GM18519 (cell line): ENCODE results near the gene METTL22.

Experiments
- ATAC-seq: cut with Tn5 transposase; IDR thresholded peaks from one replicate; pipeline ENCODE4 v1.9.1; 2021; ENCODE audit warnings: mild to moderate bottlenecking, moderate library complexity; ENCODE audit not compliant: unreplicated experiment, low FRiP score

METTL22 gene

DNA sequence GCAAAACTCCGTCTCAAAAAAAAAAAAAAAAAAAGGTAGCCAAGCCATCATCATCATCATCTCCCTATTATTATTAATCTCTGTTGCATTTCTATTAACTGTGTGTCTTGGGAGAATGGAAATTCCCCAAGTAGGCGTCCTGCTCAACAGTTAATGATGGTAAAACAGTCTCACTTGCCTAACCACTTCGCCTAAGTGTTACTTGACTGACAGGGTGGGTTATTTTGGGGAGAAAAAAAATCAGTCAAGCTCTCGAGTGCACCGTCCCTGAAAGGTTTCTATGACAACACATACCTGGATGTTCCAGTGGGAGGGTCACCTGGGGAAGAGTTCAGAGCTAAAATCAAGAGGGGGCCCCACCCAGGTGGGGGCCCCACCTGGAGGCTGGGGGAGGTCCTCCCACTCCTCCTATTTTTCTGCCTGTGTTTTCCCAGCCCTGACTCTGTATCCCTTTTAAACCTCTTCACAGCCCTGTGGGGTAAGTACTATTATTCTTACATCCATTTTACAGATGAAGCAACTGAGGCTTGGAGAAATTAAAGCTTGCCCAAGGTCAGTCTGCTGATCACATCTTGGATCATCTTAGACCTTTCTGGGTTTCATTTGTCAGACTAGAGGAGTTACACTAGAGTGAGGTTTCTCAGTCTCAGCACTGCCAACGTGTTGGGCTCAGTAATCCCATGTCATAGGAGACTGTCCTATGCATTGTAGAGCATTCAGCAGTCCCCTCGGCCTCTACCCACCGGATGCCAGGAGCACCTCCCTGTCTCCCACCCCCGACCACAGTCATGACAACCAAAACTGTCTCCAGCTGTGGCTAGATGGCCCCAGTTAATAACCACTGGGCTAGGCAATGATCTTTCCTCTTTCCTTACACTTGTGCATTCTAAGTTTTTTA is 41.9 kb downstream of the METTL22 start:
- ATAC-seq, result no peak

DNA sequence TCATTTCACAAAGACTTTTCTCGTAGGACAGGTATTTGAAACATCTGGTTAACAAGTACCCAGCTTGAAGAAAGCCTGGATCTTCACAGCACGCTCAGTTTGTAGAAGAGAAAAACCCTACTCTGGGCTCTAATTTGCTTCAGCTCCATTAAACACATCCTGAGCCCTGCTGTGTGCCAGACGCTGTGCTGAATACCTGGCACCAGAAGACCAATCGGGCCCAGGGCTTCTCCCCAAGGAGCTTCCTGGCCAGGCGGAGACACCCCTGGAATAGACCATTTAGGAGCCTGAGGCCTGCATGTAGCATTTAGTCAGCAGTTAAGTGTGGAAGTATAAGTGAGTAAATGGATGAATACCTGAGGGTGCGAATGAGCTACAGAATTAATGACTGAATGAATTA is 44.0 kb downstream of the METTL22 start:
- ATAC-seq, result no peak

DNA sequence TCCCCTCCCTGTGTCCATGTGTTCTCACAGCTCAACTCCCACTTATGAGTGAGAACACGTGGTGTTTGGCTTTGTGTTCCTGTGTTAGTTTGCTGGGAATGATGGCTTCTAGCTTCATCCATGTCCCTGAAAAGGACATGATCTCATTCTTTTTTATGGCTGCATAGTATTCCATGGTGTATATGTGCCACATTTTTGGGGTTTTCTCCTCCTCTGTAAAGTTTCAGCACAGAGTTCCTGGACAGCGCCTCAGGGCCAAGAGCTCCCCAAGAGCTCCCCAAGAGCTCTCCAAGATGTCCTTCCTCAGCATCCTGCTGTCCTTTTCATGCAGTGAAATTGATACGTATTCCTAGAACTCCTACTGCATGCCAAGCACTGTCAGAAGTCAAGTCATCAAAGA is 46.0 kb downstream of the METTL22 start:
- no peak for ATAC-seq

DNA sequence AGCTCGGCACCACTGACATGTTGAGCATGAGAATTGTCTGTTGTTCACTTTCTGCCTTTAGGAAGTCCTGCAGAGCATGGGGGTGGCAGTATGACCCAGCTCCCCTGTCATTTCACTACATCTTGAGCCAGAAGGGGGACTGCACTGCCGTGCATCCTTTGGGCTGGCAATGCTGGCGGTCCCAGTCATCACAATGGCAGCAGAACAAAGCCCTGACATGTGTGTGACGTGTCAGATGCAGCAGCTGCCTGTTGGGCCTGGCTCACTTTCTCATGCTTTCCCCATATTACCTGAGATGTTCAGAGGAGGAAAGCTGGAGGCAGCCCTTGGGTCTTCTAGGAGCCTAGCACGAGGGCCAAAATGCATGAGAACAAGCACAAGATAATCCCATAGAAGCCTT is 46.6 kb downstream of the METTL22 start:
- no peak for ATAC-seq

DNA sequence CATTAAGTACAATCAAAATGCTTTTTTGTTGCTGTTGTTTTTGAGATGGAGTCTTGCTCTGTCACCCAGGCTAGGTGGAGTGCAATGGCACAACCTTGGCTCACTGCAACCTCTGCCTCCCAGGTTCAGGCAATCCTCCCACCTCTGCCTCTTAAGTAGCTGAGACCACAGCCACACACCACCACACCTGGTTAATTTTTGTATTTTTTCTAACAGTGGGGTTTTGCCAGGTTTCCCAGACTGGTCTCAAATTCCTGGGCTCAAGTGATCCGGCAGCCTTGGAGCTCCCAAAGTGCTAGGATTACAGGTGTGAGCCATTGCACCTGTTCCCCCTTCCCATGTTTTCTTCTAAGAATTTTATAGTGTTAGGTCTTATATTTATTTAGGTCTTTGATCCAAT is 48.0 kb downstream of the METTL22 start:
- ATAC-seq, result no peak

DNA sequence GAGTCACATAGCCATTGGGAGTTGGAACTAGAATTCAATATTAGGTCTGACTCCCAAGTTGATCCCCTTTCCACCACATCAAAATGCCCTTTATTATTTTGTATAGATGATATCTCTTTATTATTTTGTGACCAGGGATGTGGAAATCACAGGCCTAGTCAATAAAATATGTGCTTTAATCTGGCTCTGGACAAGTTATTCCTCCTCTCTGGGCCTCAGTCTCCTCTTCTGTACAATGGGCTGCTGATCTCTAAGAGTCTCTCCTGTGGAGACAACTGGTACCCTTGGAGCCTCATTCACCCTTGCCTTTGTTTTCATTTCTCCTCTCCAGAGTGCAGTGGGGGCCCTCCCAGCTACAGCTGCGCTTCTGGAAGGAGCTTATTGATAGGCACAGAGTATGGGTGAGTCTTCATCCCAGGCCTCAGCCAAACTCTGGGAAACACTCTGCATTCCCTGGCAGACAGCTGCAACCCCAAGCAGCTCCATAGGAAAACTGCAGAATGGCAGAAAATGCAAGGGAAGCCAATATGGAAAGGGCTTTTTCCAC is 48.6 kb downstream of the METTL22 start:
- no peak for ATAC-seq

DNA sequence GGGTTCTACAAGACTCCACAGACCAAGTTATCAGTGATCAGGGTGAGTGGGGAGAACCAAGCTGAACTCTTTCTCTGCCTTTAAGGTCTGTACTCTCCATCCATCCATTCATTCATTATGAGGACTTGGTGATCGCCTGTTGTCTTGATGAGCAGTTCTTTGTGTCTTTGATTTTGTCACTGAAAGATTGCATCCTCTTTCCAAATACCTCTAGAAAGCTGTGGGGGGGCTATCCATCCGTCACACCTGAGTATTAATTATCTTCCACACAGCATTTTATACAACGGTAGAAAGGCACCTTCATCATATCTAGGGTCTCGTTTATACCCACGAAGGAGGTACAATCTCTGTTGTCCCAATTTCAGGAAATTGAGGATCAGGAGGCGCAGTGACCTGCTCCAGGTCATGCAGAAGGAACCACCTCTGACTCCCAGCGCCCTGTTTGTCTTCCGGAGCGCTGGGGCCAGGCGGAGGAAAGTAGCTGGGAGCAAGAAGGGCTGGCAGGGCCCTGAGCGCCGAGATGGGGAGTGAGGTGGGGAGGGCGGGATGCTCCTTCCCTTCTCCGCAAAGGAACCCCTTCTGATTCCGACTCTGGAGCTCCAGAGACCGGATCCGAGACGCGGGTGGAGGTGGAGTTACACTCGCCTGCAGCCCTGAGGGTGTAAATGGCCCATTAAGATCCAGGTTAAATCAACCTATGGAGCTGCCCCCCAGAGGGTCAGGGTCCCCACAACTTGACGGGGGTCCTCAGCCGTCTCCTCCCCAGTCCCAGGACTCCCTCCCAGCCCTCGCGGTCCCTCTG is 52.3 kb downstream of the METTL22 start:
- ATAC-seq, result peak; percentile 24

DNA sequence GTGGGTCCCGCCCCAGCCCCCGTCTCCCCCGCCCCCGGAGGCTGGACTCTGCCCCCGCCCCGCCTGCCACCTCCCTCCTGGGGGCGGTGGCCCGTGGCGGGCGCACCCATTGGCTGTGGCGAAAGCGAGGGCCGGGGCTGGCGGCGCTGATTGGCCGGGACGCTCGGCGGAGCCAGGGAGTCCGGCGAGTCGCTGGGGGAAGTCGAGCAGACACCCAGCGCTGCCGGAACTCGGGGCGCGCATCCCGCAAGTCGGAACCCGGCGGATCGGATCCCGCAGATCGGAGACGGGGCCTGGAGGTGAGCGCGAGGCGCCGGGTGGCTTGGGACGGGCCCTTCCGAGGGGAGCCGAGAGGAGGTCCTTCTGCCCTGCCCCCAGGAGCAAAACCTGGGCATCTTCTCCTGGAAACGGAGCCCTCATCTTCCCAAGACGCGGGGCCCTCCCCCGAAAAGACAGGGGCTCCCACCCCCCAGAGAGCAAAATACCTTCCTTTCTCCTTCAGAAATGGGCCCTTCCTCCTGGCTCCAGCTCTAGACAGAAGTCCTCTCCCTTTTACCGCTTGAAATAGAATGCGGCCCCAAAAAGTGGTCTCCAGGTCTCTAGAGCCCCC is 53.0 kb downstream of the METTL22 start, which contains the start of gene ABAT:
Gene ABAT, plus strand, starts transcription at position 205 of the 610 bp plus-strand sequence. CDS start 61,123 bp downstream, outside the sequence.
- ATAC-seq, result peak; percentile 100

DNA sequence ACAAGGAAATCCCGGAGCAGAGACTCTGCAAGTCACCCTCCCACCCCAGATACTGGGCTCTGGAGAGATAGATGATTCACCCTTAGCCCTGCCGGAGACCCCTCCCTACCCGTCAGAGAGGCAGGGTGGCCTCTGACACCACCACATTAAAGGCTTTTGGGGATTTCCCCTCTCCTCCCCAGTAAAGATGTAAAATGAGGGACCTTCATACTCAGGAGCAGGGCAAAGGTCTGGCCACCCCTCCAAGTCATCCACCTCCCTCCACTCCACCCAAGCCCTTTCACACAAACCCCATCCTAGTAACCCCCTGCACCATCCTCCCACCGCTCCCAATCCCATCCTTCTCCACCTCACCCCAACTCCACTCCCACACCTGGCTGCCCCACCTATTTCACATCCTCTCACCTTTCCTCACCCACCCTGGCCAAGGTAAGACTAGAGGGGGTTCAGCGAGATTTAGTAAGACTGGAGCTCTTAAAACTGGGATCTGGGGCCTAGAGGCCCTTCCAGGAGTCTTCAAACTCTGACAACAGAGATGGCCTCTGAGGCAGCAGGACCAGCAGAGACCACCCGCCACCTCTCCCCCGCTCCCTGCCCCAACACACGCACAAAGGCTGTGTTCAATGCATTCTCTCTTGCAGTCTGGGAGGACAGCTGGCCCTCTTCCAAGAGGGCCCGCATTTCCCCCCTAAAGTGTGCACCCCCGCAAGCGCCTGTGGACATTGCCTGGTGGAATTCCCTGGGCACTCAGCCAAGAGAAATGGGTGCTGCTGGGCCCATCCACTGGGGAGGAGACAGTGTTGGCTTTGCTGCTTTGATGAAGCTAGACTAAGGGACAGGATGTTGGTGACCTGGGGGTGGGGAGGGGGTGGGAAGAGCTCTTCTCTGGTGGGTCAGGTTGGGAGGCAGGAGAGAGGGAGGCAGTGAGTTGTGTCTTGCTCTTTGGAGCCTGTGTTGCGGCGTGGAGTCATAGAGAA is 54.0 kb downstream of the METTL22 start:
- no peak for ATAC-seq

DNA sequence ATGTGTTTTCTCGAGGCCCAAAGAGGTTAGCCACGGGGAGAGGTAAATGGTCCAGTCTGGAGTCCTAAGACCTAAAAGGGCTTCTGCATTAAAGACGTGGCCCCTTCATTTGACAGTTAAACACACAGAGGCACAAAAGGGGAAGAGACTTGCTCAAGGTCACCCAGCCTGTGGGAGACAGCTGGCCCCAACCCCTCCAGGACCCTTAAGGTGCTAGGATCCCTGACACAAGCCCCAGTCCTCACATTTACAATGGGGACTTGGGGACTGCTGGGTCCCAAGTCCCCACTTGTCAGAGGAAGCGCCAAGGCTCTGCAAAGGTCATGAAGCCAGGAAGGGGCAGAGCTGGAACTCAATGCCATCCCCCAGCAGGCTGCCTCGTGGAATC is 54.7 kb downstream of the METTL22 start:
- no peak for ATAC-seq

DNA sequence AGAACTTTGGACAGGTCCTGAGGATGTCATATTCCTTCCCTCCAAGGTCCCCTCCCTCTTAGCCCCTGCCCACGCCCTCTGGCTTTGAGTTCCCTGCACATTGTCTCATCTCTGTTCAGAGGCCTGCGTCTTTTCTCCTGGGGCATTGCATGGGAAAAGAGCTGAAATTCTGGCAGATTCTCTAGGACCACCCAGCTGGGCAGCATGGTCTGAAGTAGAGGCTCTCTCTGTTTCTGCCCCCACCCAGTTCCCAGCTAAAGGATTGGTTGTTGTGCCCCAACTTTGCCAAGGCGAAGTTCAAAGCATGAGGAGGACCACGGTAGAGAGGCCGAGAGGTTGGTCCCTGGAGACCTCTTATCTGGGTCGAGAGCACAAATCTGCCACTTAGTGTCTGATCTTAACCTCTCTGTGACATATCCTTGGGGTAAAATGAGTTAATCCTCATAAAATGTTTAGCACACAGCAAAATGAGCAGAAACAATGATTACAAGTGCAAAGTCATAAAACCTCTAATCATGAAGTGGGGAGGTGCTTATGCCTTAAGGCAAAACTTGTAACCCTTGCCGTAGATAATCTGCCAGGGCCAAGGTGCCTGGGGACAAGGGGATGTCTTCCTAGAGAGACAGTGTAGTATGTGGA is 55.4 kb downstream of the METTL22 start:
- ATAC-seq, result no peak

DNA sequence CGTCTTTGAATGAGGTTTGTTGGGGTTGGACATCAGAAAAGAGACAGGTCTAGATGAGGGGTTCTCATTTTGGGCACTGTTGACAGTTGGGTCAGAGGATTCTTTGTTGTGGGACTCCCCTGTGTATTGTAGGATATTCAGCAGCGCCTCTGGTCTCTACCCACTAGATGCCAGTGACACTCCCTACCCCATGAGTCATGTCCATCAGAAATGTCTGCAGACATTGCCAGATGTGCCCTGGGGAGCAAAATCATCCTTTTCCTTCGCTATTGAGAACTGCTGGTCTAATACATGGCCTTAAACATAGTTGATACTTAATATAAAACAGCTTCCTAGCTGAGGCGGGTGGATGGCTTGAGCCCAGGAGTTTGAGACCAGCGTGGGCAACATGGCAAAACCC is 56.0 kb downstream of the METTL22 start:
- ATAC-seq, result no peak

DNA sequence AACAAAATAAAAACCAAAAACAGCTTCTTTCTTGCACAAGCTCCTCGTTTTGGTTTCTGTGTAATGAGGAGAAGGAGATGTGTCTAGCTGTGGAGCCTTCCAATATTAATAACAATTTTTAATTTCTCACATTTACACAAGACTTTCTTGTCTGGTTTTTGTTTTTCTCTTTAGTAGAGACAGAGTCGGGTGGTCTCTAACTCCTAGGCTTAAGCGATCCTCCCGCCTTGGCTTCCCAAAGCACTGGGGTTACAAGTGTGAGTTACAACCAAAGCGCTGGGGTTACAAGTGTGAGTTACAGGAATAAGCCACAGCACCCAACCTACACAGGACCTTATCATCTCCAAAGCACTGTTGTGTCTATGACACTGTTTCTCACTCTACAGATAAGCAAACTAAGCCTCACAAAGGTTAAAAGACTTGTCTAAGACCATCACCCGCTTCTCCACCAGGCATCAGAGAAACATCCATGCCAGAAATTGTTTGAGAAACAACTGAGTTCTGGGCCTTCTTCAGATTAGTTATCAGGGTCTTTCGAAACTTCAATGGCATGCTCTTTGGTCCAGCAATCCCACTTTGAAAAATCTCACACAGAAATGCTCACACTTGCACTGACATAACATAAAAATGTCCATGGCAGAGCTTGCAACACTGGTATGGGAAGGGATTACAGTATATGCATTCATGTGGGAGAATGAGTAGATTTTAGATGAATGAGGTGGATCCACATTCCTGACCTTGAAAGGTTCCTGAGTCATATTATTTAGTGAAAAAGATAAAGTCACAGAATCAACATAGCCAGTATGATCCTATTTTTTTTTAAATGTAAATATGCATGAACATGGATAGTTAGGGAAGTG is 56.8 kb downstream of the METTL22 start:
- ATAC-seq, result no peak

DNA sequence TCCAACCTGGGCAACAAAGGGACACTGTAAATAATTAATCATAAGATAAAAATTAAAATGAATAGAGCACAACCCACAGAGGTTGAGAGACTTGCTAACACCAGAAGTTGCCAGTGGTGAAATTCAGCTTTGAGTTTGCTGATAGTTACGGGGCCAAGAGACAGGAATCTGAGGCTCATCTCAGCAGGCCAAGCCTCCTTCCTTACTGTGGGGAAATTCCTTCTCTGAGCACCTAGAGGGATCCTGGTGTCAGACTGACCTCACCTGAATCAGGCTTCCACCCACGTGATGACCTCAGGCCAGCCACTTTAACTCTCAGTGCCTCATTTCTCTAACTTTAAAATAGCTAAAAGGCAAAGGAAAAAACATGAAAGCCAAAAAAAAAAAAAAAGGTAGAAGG is 57.7 kb downstream of the METTL22 start:
- no peak for ATAC-seq

DNA sequence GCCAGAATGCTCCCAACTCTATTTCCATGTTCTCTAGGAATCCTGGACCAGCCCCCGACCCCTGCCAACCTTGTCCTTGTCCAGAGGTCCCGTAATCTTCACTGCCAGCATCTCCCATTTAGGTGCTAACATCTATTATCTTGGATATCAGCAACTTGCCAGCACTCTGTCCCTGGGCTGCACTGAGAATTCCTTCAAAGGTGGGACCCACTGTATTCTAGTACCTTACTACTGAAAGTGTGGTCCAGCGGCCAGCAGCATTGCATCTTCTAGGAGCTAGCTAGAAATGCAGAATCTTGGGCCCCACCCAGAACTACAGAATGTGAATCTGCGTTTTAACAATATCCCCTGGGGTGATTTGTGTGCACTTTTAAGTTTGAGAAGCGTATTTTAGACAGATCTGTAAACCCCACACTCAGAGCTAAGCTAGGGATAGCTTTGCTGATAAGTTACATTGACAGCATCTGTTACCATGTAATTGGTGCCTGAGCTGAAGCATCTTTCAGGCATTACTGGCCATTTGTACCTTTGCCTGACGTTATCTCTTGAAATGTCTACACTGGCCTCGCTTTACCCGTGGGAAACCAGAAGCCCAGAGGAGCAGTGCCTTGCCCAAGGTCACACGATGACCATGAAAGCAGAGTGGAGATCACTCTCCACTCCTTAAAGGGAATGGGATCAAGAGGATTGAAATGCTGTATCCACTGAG is 61.2 kb downstream of the METTL22 start:
- no peak for ATAC-seq

DNA sequence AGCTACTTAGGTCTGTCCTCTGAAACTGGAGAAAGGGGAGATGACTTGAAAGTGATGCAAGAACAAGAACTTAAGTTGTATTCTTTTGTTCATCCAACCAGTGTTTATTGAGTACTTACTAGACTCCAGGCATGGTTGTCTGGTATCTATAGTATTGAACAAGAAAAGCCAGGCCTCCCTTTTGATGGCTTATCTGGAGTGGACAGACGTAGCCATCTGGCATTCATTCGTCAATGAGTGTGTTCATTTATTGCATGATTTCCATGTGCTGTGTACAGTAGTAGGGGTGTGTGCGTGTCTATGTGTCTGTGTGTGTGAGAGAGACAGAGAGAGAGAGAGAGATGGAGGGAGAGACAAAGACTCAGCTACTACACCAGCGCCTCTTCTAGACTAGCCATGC is 62.1 kb downstream of the METTL22 start:
- no peak for ATAC-seq

DNA sequence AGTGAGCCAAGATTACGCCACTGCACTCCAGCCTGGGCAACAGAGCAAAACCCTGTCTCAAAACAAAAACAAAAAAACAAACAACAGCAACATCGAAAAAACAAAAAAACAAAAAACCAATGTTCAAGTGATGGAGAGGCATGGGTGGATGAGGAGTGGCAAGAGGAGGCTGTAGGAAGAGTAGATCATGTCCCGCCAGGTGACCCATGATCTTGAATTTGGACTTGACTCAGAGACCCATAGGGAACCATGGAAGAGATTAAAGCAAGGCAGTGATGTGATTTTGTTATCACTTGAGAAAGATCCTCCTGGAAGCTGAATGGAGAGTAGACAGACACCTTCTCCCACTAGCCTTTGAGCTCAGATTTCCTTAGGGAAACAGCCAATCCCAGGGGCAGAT is 64.1 kb downstream of the METTL22 start:
- no peak for ATAC-seq
